Mesendoderm (in vitro differentiated cells): Measurements from ENCODE around the gene SRSF4.
"Not testable (repeated sequence)": the region's sequence is repeated elsewhere in the genome, so short reads cannot be mapped to it uniquely, and the experiment has no call there.

Source experiments
- DNase-seq: peaks from one replicate; pipeline ENCODE4 v3.0.0; 2013
- H2AK5ac ChIP-seq: 2 replicates; pipeline ENCODE4 v1.6.1; 2013; ENCODE audit warnings: low read length, inconsistent platforms
- H2BK120ac ChIP-seq: 2 replicates; pipeline ENCODE4 v1.6.1; 2013; ENCODE audit warnings: low read depth, mild to moderate bottlenecking, low read length, moderate library complexity, mixed read lengths
- H2BK15ac ChIP-seq: replicated peaks from 2 replicates; pipeline ENCODE4 v1.6.1; 2013; ENCODE audit warnings: low read depth, mild to moderate bottlenecking, moderate library complexity
- H2BK5ac ChIP-seq: 2 replicates; pipeline ENCODE4 v1.6.1; 2013; ENCODE audit warnings: low read length, inconsistent platforms
- H3K18ac ChIP-seq: 2 replicates; pipeline ENCODE4 v1.6.1; 2013; ENCODE audit warnings: mild to moderate bottlenecking, low read length, mixed read lengths
- H3K23ac ChIP-seq: one replicate; pipeline ENCODE4 v1.6.1; 2013; ENCODE audit warnings: low read length
- H3K27ac ChIP-seq: 2 replicates; pipeline ENCODE4 v1.5.1; 2013; ENCODE audit warnings: low read depth, mild to moderate bottlenecking, inconsistent platforms, low read length, moderate library complexity
- H3K27me3 ChIP-seq: 2 replicates; pipeline ENCODE4 v1.6.1; 2013; ENCODE audit warnings: low read length, control low read depth, mild to moderate bottlenecking, inconsistent platforms; ENCODE audit not compliant: insufficient read depth, poor library complexity
- H3K36me3 ChIP-seq: 2 replicates; pipeline ENCODE4 v1.6.1; 2013; ENCODE audit warnings: low read length, inconsistent platforms; ENCODE audit not compliant: control insufficient read depth, insufficient read depth
- H3K4ac ChIP-seq: one replicate; pipeline ENCODE4 v1.6.1; 2013; ENCODE audit warnings: low read depth, mild to moderate bottlenecking, low read length, moderate library complexity
- H3K4me1 ChIP-seq: 2 replicates; pipeline ENCODE4 v1.6.1; 2013; ENCODE audit warnings: low read depth, low read length, inconsistent platforms; ENCODE audit not compliant: control insufficient read depth
- H3K4me2 ChIP-seq: 2 replicates; pipeline ENCODE4 v1.6.1; 2013; ENCODE audit warnings: low read length
- H3K4me3 ChIP-seq: 2 replicates; pipeline ENCODE4 v1.5.1; 2013; ENCODE audit warnings: mild to moderate bottlenecking, low read length
- H3K56ac ChIP-seq: one replicate; pipeline ENCODE4 v1.6.1; 2013; ENCODE audit warnings: low read length
- H3K79me1 ChIP-seq: 2 replicates; pipeline ENCODE4 v1.6.1; 2013; ENCODE audit warnings: low read length, inconsistent platforms
- H3K79me2 ChIP-seq: 2 replicates; pipeline ENCODE4 v1.6.1; 2013; ENCODE audit warnings: mild to moderate bottlenecking, low read length; ENCODE audit not compliant: control insufficient read depth, insufficient read depth
- H3K9ac ChIP-seq: 2 replicates; pipeline ENCODE4 v1.6.1; 2013; ENCODE audit warnings: low read length, inconsistent platforms
- H4K5ac ChIP-seq: one replicate; pipeline ENCODE4 v1.6.1; 2013; ENCODE audit warnings: low read length
- H4K8ac ChIP-seq: one replicate; pipeline ENCODE4 v1.6.1; 2013; ENCODE audit warnings: low read depth, mild to moderate bottlenecking, control low read depth, low read length, moderate library complexity
- WGBS: extraction: QIAGEN DNeasy Blood & Tissue Kit; methylation state at CpG from one replicate; pipeline ENCODE4 v1.1.7; 2013; ENCODE audit warnings: low lambda C conversion rate, missing lambda C conversion rate; ENCODE audit not compliant: insufficient coverage; ENCODE audit errors: extremely low coverage; 5-methylcytosine and 5-hydroxymethylcytosine counted together

Gene SRSF4

DNA sequence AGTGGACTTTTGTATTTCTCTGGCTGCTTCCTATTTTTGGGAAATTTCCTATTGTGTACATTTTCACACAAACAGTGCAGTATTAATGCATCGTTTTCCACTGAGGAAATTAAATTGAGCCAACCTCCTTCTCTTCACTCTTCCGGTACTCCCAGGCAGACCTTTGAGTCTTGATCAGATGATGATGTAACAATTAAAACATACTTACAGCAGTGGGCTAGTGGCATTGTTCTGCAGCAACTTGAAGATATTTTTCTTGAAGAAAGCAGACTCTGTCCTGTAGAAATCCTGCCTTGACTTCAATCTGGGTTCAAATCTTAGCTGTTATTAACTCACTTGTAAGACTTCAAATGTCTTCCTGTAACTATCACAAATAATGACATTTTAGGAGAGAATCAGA is 39.0 kb downstream of the SRSF4 start:
- no peak overlapping the region for H2BK15ac ChIP-seq
- H3K27ac ChIP-seq, result no peak overlapping the region
- no peak overlapping the region for H3K18ac ChIP-seq
- no peak overlapping the region for H3K4me3 ChIP-seq
- no peak overlapping the region for H2BK5ac ChIP-seq
- H3K4ac ChIP-seq, result no peak overlapping the region
- H2AK5ac ChIP-seq, result no peak overlapping the region
- no peaks in the 10 kb centered on the region for H3K4me1 ChIP-seq
- H3K79me2 ChIP-seq, result no peaks in the 10 kb centered on the region
- no peak overlapping the region for H3K9ac ChIP-seq
- WGBS, result no CpG with 5 or more reads among the region's 2 CpGs
- H3K23ac ChIP-seq, result no peak overlapping the region
- no peaks in the 10 kb centered on the region for H3K27me3 ChIP-seq
- no peak overlapping the region for H2BK120ac ChIP-seq
- H3K56ac ChIP-seq, result no peak overlapping the region
- H4K8ac ChIP-seq, result no peak overlapping the region
- no peak for DNase-seq
- H3K4me2 ChIP-seq, result no peak overlapping the region
- H3K36me3 ChIP-seq, result peaks cover 4% of the 10 kb centered on the region
- H4K5ac ChIP-seq, result no peak overlapping the region
- peaks cover 2% of the 10 kb centered on the region for H3K79me1 ChIP-seq

DNA sequence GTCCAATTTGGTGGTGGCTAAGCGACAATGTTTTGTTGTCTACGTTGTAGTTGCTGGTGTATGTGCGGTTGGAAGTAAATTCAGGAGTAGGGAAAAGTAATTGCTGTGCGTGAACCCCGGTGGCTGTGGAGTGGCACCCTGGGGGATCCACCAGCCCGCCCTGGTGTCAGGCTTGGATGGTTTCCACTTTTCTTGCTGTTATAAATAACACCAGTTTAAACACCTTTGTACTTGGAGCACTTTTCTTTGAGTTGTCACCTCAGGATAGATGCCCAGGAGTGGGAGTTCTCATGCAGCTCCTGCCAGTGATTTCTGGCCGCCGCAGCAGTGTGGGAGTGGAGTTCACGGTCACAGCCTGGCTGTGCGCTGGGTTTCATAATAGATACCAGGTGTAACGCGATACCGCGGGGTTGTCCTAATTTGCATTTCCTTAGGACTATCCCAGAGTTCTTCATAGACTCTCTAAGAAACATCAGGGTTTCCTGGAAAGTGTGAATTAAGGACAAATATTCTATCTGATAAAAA is 45.2 kb downstream of the SRSF4 start:
- no peak overlapping the region for H3K23ac ChIP-seq
- H3K36me3 ChIP-seq, result no peaks in the 10 kb centered on the region
- H3K18ac ChIP-seq, result no peak overlapping the region
- no peaks in the 10 kb centered on the region for H3K27me3 ChIP-seq
- no peaks in the 10 kb centered on the region for H3K4me1 ChIP-seq
- no peak overlapping the region for H3K4me2 ChIP-seq
- no CpG with 5 or more reads among the region's 14 CpGs for WGBS
- H3K56ac ChIP-seq, result no peak overlapping the region
- H2BK5ac ChIP-seq, result no peak overlapping the region
- no peaks in the 10 kb centered on the region for H3K79me1 ChIP-seq
- no peak overlapping the region for H4K5ac ChIP-seq
- H3K27ac ChIP-seq, result no peak overlapping the region
- no peak overlapping the region for H4K8ac ChIP-seq
- no peak overlapping the region for H3K4me3 ChIP-seq
- H3K9ac ChIP-seq, result no peak overlapping the region
- H2BK120ac ChIP-seq, result no peak overlapping the region
- peak; percentile 25 for DNase-seq
- no peak overlapping the region for H2AK5ac ChIP-seq
- no peak overlapping the region for H3K4ac ChIP-seq
- no peaks in the 10 kb centered on the region for H3K79me2 ChIP-seq
- no peak overlapping the region for H2BK15ac ChIP-seq

GRCh38 chr1:29134695-29135028 is 47.0 kb downstream of the SRSF4 start:
- no peak overlapping the region for H3K9ac ChIP-seq
- H3K79me2 ChIP-seq, result no peaks in the 10 kb centered on the region
- H4K8ac ChIP-seq, result no peak overlapping the region
- no peak overlapping the region for H3K18ac ChIP-seq
- no peak overlapping the region for H2BK5ac ChIP-seq
- H3K56ac ChIP-seq, result no peak overlapping the region
- H3K36me3 ChIP-seq, result no peaks in the 10 kb centered on the region
- H3K4ac ChIP-seq, result no peak overlapping the region
- no peaks in the 10 kb centered on the region for H3K27me3 ChIP-seq
- H3K79me1 ChIP-seq, result no peaks in the 10 kb centered on the region
- no peak overlapping the region for H3K4me2 ChIP-seq
- peaks cover 2% of the 10 kb centered on the region for H3K4me1 ChIP-seq
- H2BK120ac ChIP-seq, result no peak overlapping the region
- H3K27ac ChIP-seq, result no peak overlapping the region
- no peak overlapping the region for H2AK5ac ChIP-seq
- no CpG with 5 or more reads among the region's 10 CpGs for WGBS
- no peak overlapping the region for H2BK15ac ChIP-seq
- H3K4me3 ChIP-seq, result no peak overlapping the region
- H3K23ac ChIP-seq, result no peak overlapping the region
- no peak overlapping the region for H4K5ac ChIP-seq
- no peak for DNase-seq

DNA sequence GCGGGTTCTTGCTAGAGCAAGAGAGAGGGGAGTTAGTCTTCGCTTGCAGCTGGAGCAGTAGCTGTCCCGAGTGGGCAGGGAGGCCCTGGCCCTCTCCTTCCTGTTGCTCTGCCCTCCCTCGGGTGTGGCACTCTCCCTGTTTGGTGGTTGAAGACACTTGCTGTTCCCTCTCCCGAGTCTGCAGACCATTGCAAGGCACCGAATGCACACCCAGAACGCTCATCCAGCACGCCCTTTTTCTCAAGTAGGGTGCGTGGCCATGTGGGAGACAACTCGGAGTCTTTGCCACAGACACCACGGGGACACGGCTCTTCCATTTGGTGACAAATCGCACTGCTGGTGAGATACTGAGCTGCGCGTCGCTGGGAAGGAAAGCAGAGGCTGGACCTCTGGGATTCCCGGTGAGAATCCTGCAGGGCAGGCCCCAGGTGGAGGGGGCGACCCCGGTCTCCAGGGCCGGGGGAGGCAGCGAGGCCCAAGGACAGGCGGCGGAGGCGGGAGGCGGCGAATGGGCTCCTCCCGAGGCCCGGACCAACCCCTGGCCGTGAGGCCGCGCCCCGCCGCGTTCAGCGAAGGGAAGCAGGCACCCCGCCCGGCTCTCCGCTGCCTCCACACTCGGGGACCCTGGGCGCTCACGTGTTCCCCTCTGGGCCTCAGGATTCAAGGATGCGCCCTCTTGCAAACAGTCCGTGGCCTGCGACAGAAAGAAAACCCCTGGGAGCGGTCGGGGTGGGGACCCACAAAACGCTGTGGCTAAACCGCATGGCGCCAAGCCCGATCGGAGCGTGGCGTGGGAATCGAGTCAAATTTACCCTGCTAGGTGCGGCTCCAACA is 47.6 kb downstream of the SRSF4 start:
- no peaks in the 10 kb centered on the region for H3K36me3 ChIP-seq
- WGBS, result no CpG with 5 or more reads among the region's 55 CpGs
- no peak overlapping the region for H2BK5ac ChIP-seq
- H3K79me1 ChIP-seq, result no peaks in the 10 kb centered on the region
- peaks cover 2% of the 10 kb centered on the region for H3K4me1 ChIP-seq
- H3K27ac ChIP-seq, result no peak overlapping the region
- H2AK5ac ChIP-seq, result no peak overlapping the region
- no peak overlapping the region for H3K23ac ChIP-seq
- no peak overlapping the region for H3K9ac ChIP-seq
- H3K18ac ChIP-seq, result no peak overlapping the region
- H3K4ac ChIP-seq, result no peak overlapping the region
- H3K27me3 ChIP-seq, result no peaks in the 10 kb centered on the region
- H3K79me2 ChIP-seq, result no peaks in the 10 kb centered on the region
- H4K5ac ChIP-seq, result no peak overlapping the region
- H3K4me2 ChIP-seq, result no peak overlapping the region
- no peak overlapping the region for H2BK120ac ChIP-seq
- peak overlapping the region; percentile 30 for H3K56ac ChIP-seq
- no peak overlapping the region for H3K4me3 ChIP-seq
- no peak for DNase-seq
- H2BK15ac ChIP-seq, result no peak overlapping the region
- H4K8ac ChIP-seq, result no peak overlapping the region

- H3K4me2 ChIP-seq, H3K4ac ChIP-seq, DNase-seq, H3K36me3 ChIP-seq, H4K5ac ChIP-seq, H2AK5ac ChIP-seq, H4K8ac ChIP-seq, H3K18ac ChIP-seq, H2BK15ac ChIP-seq, H3K23ac ChIP-seq, H3K4me3 ChIP-seq, H3K79me1 ChIP-seq, H3K9ac ChIP-seq, H3K27me3 ChIP-seq, H3K27ac ChIP-seq, H3K56ac ChIP-seq, H3K4me1 ChIP-seq, H2BK120ac ChIP-seq, H2BK5ac ChIP-seq, H3K79me2 ChIP-seq: not testable (repeated sequence)
- WGBS, result no CpG with 5 or more reads among the region's 29 CpGs
These were observed 50.6 kb downstream of the SRSF4 start for GRCh38 chr1:29131056-29131455.

- Histone ChIP-seq H3K4me1 (peaks cover 2% of the 10 kb centered on the region), H3K9ac (no peak overlapping the region)
These were observed 51.8 kb downstream of the SRSF4 start for GRCh38 chr1:29129916-29130315.

More at GRCh38 chr1:29129916-29130315, 51.8 kb downstream of the SRSF4 start:
- Histone ChIP-seq H3K79me2 (no peaks in the 10 kb centered on the region), H3K56ac (peak overlapping the region; percentile 34), H2BK120ac (no peak overlapping the region), H3K4me3 (no peak overlapping the region), H3K4ac (no peak overlapping the region), H4K5ac (no peak overlapping the region), H2BK5ac (no peak overlapping the region), H3K18ac (no peak overlapping the region), H2BK15ac (no peak overlapping the region), H2AK5ac (no peak overlapping the region), H3K36me3 (no peaks in the 10 kb centered on the region), H4K8ac (no peak overlapping the region), H3K23ac (no peak overlapping the region), H3K4me2 (no peak overlapping the region), H3K27me3 (no peaks in the 10 kb centered on the region), H3K27ac (no peak overlapping the region), H3K79me1 (no peaks in the 10 kb centered on the region)
- DNase-seq, result peak; percentile 57
- no CpG with 5 or more reads among the region's 5 CpGs for WGBS
